HFF-Myc (cell line): ENCODE measurements around the gene PROM1.

Experiments
- DNase-seq: peaks from one replicate; pipeline ENCODE4 v3.0.0-alpha.2; 2011; ENCODE audit warnings: low read depth; ENCODE audit errors: extremely low read depth
- H3K4me3 ChIP-seq: replicated peaks from 2 replicates; pipeline ENCODE4 v1.5.1; 2011; ENCODE audit warnings: low read depth, mild to moderate bottlenecking, control low read depth, low read length
- CTCF ChIP-seq: IDR thresholded peaks from 2 replicates; pipeline ENCODE4 v1.5.1; 2012; ENCODE audit warnings: mild to moderate bottlenecking, low read depth, low read length, control low read depth; ENCODE audit errors: missing control alignments

PROM1 gene

DNA sequence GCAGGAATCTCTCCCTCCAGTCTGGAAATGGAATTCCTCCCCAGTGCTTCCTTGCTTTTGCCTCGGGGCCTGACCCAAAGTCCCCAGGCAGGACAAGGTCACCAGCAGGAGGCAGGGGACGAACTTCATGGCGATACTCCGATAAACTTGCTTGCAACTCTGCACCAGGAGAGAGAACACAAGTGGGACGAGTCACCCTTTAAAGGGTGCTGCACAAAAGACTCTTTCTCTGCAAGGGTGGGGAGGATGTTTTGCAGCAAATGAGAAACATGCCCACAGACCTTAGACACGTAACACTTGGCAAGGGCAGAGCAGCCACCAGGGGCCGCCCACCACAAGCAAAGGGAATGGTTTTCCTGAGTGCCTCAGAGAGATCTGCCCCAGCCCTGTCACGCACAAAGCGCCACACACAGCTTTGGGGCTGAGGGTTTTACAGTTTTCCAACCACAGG lies 120.8 kb downstream of the PROM1 start, which contains the start of gene FGFBP2:
TSS of gene FGFBP2 (minus strand) at position 175 of the 451 bp plus-strand sequence. CDS start at position 129, 46 bp downstream.
- peak; percentile 77 for TF ChIP-seq CTCF
- peak; percentile 20 for DNase-seq
- H3K4me3 ChIP-seq, result no peak within 1 kb of the TSS

DNA sequence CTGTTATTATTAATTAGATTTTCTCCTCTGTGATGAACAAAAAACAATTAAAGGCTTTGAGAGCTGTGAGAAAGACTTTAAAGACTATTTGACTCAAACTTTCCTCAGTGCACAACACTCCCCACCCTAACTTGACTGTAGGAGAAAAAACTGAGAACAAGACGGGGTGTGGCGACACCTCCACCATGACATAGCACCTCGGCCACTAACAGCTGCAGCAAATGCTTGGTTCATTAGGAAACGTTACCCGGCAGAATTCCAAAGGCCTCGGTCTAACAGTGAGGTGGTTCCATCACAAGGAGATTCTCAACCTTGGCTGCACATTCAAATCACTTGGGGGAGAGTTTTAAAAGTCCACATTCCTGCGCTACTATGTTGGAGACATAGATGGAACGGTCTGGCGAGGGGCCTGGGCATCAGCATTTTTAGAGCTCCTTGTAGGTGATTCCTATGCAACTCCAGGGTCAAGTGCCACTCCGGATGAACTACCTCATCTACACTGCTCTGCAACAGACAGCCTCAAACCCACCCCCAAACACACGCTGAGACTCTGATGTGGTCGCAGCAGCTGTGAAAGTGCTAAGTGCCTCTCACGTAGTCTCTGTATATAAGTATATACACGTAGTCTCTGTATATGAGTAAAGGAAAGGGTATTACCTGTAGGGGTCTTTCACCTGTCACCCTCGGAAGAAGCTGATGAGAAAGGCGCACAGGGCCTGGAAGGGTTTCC lies 121.9 kb downstream of the PROM1 start:
- DNase-seq, result no peak
- TF ChIP-seq CTCF, result no peak
- H3K4me3 ChIP-seq, result no peak overlapping the region

DNA sequence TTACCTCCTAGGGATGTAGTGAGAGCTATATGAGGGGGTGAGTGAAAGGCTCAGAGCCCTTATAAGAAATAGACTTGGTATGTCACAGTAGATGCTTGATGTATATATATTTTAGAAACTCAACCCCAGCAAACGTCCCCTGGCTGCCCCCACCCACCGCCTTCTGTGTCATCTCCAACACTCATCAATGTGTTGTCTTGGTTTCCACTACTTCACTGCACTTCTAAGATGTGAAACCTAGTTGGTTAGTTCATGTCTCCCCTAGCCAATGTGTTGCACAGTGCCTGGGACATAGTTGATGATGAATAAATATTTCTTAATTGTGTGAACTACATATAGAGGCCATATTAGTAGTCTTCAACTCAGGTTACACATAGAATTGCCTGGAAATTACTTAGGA lies 125.3 kb downstream of the PROM1 start:
- no peak overlapping the region for H3K4me3 ChIP-seq
- no peak for TF ChIP-seq CTCF
- DNase-seq, result no peak

DNA sequence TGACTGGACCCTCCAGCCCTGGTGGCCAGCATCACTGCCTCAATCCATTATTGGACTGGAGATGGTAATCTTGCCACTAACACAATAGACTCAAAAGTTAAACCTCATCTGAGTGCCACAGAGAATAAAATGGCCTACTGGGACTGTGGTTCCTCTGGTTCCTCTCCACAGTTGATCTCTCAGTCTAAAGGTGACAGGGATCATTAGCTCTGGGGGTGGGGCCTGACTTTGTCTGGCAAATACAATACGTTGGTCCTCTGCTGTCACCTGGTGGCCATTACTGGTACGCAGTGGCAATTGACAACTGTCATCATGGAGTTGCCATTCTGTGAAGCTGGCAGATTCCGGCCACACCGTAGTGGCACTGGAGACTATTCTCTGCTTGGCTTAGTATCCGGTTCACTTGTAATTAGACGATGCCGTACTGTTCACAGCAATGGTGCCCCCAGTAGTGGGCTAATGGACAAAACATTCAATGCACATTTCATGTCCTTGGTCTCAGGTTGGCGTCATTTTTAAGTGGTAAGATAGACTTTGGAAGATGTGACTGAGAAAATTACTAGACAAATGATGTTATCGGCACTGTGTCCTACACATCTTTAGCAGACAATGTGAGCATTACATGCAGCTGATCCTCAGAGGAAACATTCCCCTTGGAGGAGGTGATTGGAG lies 127.5 kb downstream of the PROM1 start:
- DNase-seq, result peak; percentile 39
- TF ChIP-seq CTCF, result peak; percentile 93

DNA sequence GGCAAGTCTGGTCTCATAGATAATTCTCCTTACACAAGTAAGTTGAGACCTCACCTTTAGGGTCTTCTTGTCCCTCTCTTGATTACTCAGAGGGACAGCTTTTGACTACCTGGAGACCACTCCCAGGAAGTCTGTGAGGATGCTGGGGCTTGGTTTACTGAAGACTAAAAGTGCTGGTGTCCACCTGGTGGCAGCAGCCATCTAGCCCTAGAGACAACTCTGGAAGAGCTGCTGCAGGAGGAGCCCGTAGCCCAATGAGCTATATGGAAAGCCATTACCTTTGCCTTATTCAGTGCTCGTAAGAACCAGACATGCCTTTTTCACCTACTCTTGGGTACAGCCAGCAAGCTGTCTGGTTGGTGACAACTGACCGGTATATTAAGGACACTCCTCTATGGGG lies 128.2 kb downstream of the PROM1 start:
- H3K4me3 ChIP-seq, result no peak overlapping the region
- DNase-seq, result no peak
- peak; percentile 26 for TF ChIP-seq CTCF

More for the DNA sequence above, 127.5 kb downstream of the PROM1 start:
- H3K4me3 ChIP-seq, result no peak overlapping the region

GRCh38 chr4:15953625-15954024 lies 130.2 kb downstream of the PROM1 start:
- DNase-seq, result no peak
- H3K4me3 ChIP-seq, result no peak overlapping the region
- no peak for TF ChIP-seq CTCF
